ENCODE measurements around the gene MGAT2. TPM values are rescaled to one million over a fixed set of nuclear protein-coding genes. Genes with fewer than 3 reads are reported as not detected.
A peak's percentile ranks its signal among the peaks of the same experiment; 100 is the strongest.

MGAT2 gene
- total RNA-seq, 1 experiment from 2014 or later: 22.9 TPM

DNA sequence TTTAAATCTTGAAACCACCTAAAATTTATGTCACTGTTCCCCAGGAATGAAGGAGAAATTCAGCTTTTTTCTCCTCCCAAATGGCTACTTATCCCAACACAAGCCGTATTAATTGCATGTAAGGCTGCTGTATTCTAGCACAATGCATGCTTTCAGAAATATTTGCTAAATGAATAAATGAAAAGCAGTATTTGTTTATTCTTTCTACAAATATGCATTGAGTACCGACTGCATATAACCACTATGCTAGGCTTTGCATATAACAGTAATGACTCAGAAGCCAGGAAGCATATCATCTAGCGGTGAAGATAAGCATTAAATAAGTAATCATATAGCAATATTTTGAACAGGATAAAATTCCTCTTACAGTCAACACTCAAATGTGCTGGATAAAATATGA, 27.6 kb upstream of the MGAT2 start:
- POLR2A ChIA-PET: no interaction called here
- TF ChIP-seq SRF (IDR thresholded peaks at IDR 0.05; ENCODE audit: low read depth) (no peak), FOSL1 (IDR thresholded peaks at IDR 0.05; ENCODE audit: low read depth) (no peak), SIN3A (IDR thresholded peaks at IDR 0.05; ENCODE audit: low read depth) (no peak), YY1 (IDR thresholded peaks at IDR 0.05; ENCODE audit: extremely low read depth, insufficient replicate concordance, low read depth, low read length) (no peak), JUND (IDR thresholded peaks at IDR 0.05) (no peak)
- TF ChIP-seq, protein P1, sequence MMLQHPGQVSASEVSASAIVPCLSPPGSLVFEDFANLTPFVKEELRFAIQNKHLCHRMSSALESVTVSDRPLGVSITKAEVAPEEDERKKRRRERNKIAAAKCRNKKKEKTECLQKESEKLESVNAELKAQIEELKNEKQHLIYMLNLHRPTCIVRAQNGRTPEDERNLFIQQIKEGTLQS (IDR thresholded peaks at IDR 0.05): no peak
- Histone ChIP-seq H3K4me3 (replicated peaks in 1 of 2; ENCODE audit: low read depth in 1 of 2, low read length in 2 of 2) (no peak overlapping the region), H3K27me3 (ENCODE audit: insufficient read depth, low read length) (no peaks in the 10 kb centered on the region), H3K9me2 (ENCODE audit: insufficient read depth) (no peaks in the 10 kb centered on the region), H3K4me2 (ENCODE audit: low read length) (no peak overlapping the region), H3K36me3 (ENCODE audit: control insufficient read depth in 1 of 2, insufficient read depth in 2 of 2, low read length in 2 of 2) (no peaks in the 10 kb centered on the region), H3K9ac (ENCODE audit: low read length) (no peak overlapping the region), H3K4me1 (ENCODE audit: control insufficient read depth in 1 of 2, insufficient read depth in 2 of 2, low read length in 2 of 2) (peaks cover 14 to 29% of the 10 kb centered on the region in 2 experiments), H3K79me2 (ENCODE audit: insufficient read depth, low read length) (peaks cover 10% of the 10 kb centered on the region), H3K27ac (ENCODE audit: low read depth, low read length) (no peak overlapping the region), H2AFZ (ENCODE audit: low read depth, low read length, poor library complexity, severe bottlenecking) (no peak overlapping the region), H4K20me1 (ENCODE audit: insufficient read depth) (no peaks in the 10 kb centered on the region), H3K9me3 (ENCODE audit: control insufficient read depth in 1 of 2, insufficient read depth in 1 of 2, low read depth in 1 of 2, low read length in 2 of 2) (no peaks in the 10 kb centered on the region)
- CTCF ChIA-PET: no interaction called here
- DNase-seq (ENCODE audit: low read depth, low spot score): no peak
- no TSS peak for BruUV-seq (replicated peaks)
- intact Hi-C loops (cut with micrococcal nuclease): no loop called here
- RAD21 ChIA-PET (ENCODE audit: low non-redundant PET in 1 of 2, low total read pairs in 2 of 2, uncharacterized antibody in 2 of 2, unreplicated experiment in 2 of 2): no interaction called here
- ATAC-seq: no peak

DNA sequence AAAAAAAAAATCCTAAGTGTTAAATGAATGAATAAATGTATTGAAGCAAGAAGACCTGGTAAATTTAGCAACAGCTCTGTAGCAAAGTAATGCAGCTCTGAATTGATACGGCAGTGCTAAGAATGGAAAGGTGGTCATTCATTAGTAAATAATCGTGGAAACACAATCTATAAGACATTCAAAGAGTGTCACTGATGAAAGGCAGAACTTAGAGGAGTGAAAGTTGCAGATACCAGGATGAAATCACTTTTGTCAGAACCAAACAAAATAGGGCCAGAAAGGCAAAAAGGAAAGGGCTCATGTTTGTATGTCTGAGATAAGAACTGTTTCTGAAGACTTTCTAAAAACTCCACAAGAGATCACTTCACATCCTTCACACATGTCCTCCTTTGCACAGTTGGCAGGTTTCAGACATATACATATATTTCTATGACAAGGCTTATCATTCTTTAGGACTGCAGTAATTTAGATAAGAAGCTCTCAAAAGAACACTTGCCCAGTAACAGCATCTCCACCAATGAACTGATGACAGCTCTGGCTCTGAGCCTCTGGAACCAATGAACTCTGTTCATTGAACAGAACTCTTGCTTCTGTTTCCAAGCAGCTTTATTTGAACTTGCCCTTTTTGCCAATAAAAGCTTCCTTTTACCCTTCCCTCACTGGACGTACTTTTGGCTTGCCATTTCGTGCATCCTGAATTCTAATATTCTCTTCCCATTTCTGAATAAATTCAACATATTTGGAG, 26.1 kb upstream of the MGAT2 start:
- no peaks in the 10 kb centered on the region for H3K9me2 ChIP-seq (ENCODE audit: insufficient read depth)
- no peak overlapping the region for H2AFZ ChIP-seq (ENCODE audit: low read depth, low read length, poor library complexity, severe bottlenecking)
- no peak overlapping the region for H3K9ac ChIP-seq (ENCODE audit: low read length)
- H4K20me1 ChIP-seq (ENCODE audit: insufficient read depth): no peaks in the 10 kb centered on the region
- DNase-seq (ENCODE audit: low read depth, low spot score) (no peak), ATAC-seq (no peak)
- H3K4me3 ChIP-seq (replicated peaks in 1 of 2; ENCODE audit: low read depth in 1 of 2, low read length in 2 of 2): no peak overlapping the region
- ChIA-PET CTCF (interaction anchor here (1.3 to 2.7 kb wide), 2 partner anchors 8 to 40 kb away, joined by 3 to 16 read pairs; partner anchors contain the start of genes DNAAF2 and RPS29), POLR2A (interaction anchor here (1.1 to 2.5 kb wide), 3 partner anchors 8 to 26 kb away, joined by 6 to 15 read pairs (median 6); partner anchors contain the start of genes RPL36AL and RPS29), RAD21 (ENCODE audit: low non-redundant PET in 1 of 2, low total read pairs in 2 of 2, uncharacterized antibody in 2 of 2, unreplicated experiment in 2 of 2) (no interaction called here)
- BruUV-seq (replicated peaks): no TSS peak
- H3K27ac ChIP-seq (ENCODE audit: low read depth, low read length): no peak overlapping the region
- intact Hi-C loops (cut with micrococcal nuclease): no loop called here
- H3K79me2 ChIP-seq (ENCODE audit: insufficient read depth, low read length): peaks cover 25% of the 10 kb centered on the region
- H3K4me2 ChIP-seq (ENCODE audit: low read length): peak overlapping the region; percentile 49
- H3K36me3 ChIP-seq (ENCODE audit: control insufficient read depth in 1 of 2, insufficient read depth in 2 of 2, low read length in 2 of 2): no peaks in the 10 kb centered on the region
- no peaks in the 10 kb centered on the region for H3K9me3 ChIP-seq (ENCODE audit: control insufficient read depth in 1 of 2, insufficient read depth in 1 of 2, low read depth in 1 of 2, low read length in 2 of 2)
- no peaks in the 10 kb centered on the region for H3K27me3 ChIP-seq (ENCODE audit: insufficient read depth, low read length)
- H3K4me1 ChIP-seq (ENCODE audit: control insufficient read depth in 1 of 2, insufficient read depth in 2 of 2, low read length in 2 of 2): peaks cover 14 to 29% of the 10 kb centered on the region in 2 experiments
- TF ChIP-seq, protein P2, sequence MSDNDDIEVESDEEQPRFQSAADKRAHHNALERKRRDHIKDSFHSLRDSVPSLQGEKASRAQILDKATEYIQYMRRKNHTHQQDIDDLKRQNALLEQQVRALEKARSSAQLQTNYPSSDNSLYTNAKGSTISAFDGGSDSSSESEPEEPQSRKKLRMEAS (IDR thresholded peaks at IDR 0.05): no peak
- TF ChIP-seq CEBPB (IDR thresholded peaks at IDR 0.05; ENCODE audit: low read depth) (no peak), SIN3A (IDR thresholded peaks at IDR 0.05; ENCODE audit: low read depth) (no peak), YY1 (IDR thresholded peaks at IDR 0.05; ENCODE audit: extremely low read depth, insufficient replicate concordance, low read depth, low read length) (no peak), ZBTB33 (IDR thresholded peaks at IDR 0.05; ENCODE audit: extremely low read depth, insufficient replicate concordance, low read length) (no peak), SRF (IDR thresholded peaks at IDR 0.05; ENCODE audit: low read depth) (no peak), FOSL1 (IDR thresholded peaks at IDR 0.05; ENCODE audit: low read depth) (no peak), TCF7L2 (IDR thresholded peaks at IDR 0.05; ENCODE audit: borderline replicate concordance, extremely low read depth, insufficient read depth, insufficient read length) (no peak), EGR1 (IDR thresholded peaks at IDR 0.05; ENCODE audit: low read depth) (no peak), ZFX (IDR thresholded peaks at IDR 0.05) (no peak), RAD21 (IDR thresholded peaks at IDR 0.05; ENCODE audit: low read depth) (no peak), POLR2A (IDR thresholded peaks at IDR 0.05; ENCODE audit: borderline replicate concordance, extremely low read depth, insufficient read depth, insufficient read length) (no peak)
